BJ (cell line): ENCODE results near the gene BAD. TPM values are rescaled to one million over a fixed set of nuclear protein-coding genes. Genes with fewer than 3 reads are reported as not detected.

ENCODE experiments used
- CTCF ChIA-PET: fragments of 350-600 bp; formaldehyde crosslinking; extraction: SDS; loops from one replicate; lab custom pipeline; 2021; ENCODE audit warnings: antibody characterized with exemption, inconsistent platforms; lab: Yijun Ruan, JAX
- POLR2A ChIA-PET: fragments of 300-600 bp; sonication (Branson Sonifier 250); formaldehyde crosslinking; extraction: SDS; loops from one replicate; lab custom pipeline; 2021; ENCODE audit warnings: antibody characterized with exemption; lab: Charles Lee
- DNase-seq: peaks from one replicate; pipeline ENCODE4 v3.0.0-alpha.2; 2011; ENCODE audit warnings: low read depth
- H3K27me3 ChIP-seq: 2 replicates; pipeline ENCODE4 v1.6.0; 2011; ENCODE audit warnings: low read length; ENCODE audit not compliant: control insufficient read depth, insufficient read depth
- H3K36me3 ChIP-seq: 2 replicates; pipeline ENCODE4 v1.5.1; 2011; ENCODE audit warnings: low read length; ENCODE audit not compliant: control insufficient read depth, insufficient read depth
- H3K4me3 ChIP-seq: 2 replicates; pipeline ENCODE4 v1.5.1; 2011; ENCODE audit warnings: low read depth, mild to moderate bottlenecking, control low read depth, low read length
- polyA plus RNA-seq: library from polyadenylated mRNA; depleted of rRNA; stranded (reverse); fragments of >200 nt; gene quantifications from 2 replicates; pipeline ENCODE4 v1.2.3, GENCODE V29; 2011
- TF ChIP-seq, protein P1 (sequence below): IDR thresholded peaks from 2 replicates; pipeline ENCODE4 v1.5.1; 2011; ENCODE audit warnings: low read depth, mild to moderate bottlenecking, control low read depth, inconsistent platforms, low read length, moderate library complexity; ENCODE audit not compliant: insufficient read depth

The BAD gene
- polyA plus RNA-seq, 1 experiment, result 85.3 TPM

DNA sequence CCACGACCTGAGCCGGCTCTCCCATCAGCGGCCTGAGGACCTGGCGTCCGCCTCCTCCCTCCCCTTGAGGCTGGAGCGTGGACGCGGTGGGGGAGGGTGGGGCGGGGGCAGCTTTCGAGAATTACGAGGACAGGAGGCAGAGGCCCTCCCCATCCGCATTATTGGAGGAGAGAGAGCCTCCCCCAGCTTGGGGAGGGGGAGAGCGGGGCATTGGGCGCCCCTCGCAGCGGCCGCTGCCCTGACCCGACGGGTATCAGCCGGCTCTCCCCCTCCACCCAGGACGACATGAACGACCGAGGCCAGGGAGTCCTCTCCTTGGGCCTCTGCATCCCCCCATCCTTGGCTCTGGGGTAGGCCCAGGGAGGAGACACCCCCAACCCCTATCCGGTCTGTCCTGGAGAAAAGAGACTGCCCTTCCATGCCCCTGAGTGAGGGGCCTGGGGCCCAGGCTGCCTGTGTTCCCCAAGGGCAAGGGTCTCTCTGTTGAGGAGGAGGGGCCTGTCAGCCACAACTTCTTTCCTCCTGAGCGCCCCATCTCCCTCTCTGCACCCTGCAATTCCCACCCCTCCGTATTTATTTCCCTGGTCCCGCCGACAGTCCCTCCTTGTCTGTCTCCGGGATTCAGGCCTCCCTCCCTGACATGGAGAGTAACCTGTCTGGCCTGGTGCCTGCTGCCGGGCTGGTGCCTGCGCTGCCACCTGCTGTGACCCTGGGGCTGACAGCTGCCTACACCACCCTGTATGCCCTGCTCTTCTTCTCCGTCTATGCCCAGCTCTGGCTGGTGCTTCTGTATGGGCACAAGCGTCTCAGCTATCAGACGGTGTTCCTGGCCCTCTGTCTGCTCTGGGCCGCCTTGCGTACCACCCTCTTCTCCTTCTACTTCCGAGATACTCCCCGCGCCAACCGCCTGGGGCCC, 1.7 kb upstream of the BAD start:
- POLR2A ChIA-PET, result no interaction called here
- DNase-seq, result no peak
- H3K4me3 ChIP-seq, result peak overlapping the region; percentile 90
- 0 out of 2 replicates have a peak, but pooled peaks cover 1% of the 10 kb centered on the region for H3K36me3 ChIP-seq
- TF ChIP-seq, protein P1, sequence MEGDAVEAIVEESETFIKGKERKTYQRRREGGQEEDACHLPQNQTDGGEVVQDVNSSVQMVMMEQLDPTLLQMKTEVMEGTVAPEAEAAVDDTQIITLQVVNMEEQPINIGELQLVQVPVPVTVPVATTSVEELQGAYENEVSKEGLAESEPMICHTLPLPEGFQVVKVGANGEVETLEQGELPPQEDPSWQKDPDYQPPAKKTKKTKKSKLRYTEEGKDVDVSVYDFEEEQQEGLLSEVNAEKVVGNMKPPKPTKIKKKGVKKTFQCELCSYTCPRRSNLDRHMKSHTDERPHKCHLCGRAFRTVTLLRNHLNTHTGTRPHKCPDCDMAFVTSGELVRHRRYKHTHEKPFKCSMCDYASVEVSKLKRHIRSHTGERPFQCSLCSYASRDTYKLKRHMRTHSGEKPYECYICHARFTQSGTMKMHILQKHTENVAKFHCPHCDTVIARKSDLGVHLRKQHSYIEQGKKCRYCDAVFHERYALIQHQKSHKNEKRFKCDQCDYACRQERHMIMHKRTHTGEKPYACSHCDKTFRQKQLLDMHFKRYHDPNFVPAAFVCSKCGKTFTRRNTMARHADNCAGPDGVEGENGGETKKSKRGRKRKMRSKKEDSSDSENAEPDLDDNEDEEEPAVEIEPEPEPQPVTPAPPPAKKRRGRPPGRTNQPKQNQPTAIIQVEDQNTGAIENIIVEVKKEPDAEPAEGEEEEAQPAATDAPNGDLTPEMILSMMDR, result 0 out of 2 replicates have a peak, but pooled peaks have one; percentile 4
- H3K27me3 ChIP-seq, result peaks cover 8% of the 10 kb centered on the region
- CTCF ChIA-PET, result interaction anchor here (1.5 to 9.2 kb wide), 3 partner anchors 15 to 46 kb away, joined by 3 to 88 read pairs (median 4); partner anchors contain the start of gene CATSPERZ

DNA sequence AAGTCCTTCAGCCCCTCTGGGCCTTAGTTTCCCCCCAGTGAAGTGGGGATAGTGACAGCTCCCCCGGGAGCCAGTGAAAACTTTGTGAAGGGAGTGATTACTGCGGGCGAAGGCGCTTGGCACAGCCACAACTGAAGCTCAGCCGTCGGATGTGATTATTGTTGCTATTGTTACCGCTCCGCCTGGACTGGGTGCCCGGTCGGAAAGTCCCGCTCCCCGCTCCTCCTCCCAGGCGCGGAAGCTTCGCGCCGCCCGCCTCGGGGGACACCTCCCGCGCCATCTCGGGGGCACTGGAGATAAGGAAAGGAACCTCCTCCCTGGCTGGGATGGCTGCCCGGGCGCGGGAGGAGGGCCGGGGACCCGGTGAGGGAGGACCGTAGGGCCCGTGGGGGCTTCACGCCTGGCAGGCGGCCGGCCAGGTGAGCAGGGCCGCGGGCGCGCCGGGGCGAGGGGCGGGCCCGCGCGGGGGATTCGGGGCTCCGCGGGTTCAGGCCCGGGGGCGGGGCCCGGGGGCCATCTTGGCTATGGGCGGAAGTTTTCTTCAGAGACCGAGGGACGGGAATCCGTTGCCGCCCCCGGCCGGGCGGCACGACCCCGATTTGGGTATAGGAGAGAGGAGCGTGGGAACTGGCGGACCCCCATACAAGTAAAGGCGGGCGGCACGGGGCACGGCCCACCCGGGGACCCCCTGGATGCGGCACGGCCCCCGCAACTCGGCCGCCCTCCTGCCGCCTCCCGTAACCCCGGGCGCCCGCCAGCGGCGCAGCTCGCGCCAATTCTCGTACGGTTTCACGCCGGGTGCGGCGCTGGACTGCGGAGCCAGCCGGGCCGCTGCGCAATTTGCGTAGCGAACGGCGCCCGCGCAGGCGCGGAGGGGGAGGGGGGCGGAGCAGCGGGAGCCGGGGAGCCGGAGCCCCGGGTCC, 758 bp upstream of the BAD start, which contains the start of gene GPR137:
Gene GPR137, plus strand, starts transcription at position 887 of the 923 bp plus-strand sequence. CDS start 677 bp downstream, outside the sequence.
- TF ChIP-seq, protein P1, result no peak
- Histone ChIP-seq H3K27me3 (0 out of 2 replicates have a peak, but pooled peaks cover under 1% of the 10 kb centered on the region), H3K4me3 (peak within 1 kb of the TSS; percentile 90), H3K36me3 (0 out of 2 replicates have a peak, but pooled peaks cover 1% of the 10 kb centered on the region)
- no peak for DNase-seq
- CTCF ChIA-PET, result interaction anchor here (1.5 to 9.2 kb wide), 3 partner anchors 14 to 46 kb away, joined by 3 to 88 read pairs (median 4); partner anchors contain the start of gene CATSPERZ
- POLR2A ChIA-PET, result no interaction called here

DNA sequence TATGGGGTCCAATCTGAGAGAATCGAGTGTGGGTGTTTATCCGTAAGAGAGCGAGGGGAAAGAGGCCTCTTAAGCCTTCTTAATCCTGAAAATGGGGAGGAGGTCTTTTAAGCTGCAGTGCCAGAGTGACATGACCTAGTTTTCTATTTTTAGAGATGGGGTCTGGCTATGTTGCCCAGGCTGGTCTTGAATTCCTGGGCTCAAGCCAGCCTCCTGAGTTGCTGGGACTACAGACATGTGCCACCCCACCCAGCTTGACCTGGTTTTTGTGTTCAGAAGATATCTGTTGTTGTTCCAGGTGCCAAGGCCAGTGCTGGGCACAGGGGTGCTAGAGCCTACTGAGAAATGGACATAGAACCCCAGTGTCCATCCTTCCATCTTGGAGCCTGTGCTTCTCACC, 1.4 kb downstream of the BAD start:
- ChIA-PET CTCF (interaction anchor here (1.1 to 9.2 kb wide), 6 partner anchors 11 to 79 kb away, joined by 3 to 88 read pairs (median 4); partner anchors contain the start of gene CATSPERZ), POLR2A (no interaction called here)
- H3K4me3 ChIP-seq, result no peak overlapping the region
- TF ChIP-seq, protein P1, result no peak
- DNase-seq, result no peak
- peaks cover 6% of the 10 kb centered on the region for H3K36me3 ChIP-seq
- no peaks in the 10 kb centered on the region for H3K27me3 ChIP-seq

DNA sequence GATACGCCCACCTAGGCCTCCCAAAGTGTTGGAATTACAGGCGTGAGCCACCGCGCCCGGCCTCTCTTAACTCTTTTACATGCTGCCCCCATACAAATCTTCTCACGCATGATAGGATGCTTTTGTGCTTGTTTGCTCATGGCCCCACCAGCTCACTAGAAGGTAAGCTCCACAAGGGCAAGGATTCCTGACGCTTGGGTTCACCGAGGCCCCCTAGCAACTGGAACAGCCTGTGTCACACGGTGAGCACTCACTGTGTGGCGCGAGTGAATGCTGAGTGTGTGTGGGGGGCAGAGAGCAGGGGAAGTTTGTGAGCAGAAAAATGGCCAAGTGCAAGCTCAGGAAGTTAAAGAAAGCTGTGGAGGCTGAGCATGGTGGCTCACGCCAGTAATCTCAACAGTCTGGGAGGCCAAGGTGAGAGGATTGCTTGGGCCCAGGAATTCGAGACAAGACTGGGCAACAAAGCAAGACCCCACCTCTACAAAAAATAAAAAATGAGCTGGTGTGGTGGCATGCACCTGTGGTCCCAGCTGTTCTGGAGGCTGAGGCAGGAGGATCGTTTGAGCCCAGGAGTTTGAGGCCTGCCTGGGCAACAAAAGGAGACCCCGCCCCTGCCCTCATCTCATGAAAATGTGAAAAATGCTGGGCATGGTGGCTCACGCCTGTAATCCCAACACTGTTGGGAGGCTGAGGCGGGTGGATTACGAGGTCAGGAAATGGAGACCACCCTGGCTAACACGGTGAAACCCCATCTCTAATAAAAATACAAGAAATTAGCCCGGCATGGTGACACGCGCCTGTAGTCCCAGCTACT, 2.3 kb downstream of the BAD start:
- TF ChIP-seq, protein P1, result no peak
- H3K4me3 ChIP-seq, result no peak overlapping the region
- H3K27me3 ChIP-seq, result no peaks in the 10 kb centered on the region
- ChIA-PET POLR2A (no interaction called here), CTCF (interaction anchor here (1.2 to 2.4 kb wide), 5 partner anchors 10 to 78 kb away, joined by 3 to 10 read pairs (median 6); no protein-coding TSS in a partner anchor)
- DNase-seq, result no peak
- H3K36me3 ChIP-seq, result peaks cover 6% of the 10 kb centered on the region
